SK-N-SH (cell line): Measurements from ENCODE around the gene FMO1.

ENCODE experiments used
- NFIC ChIP-seq: IDR thresholded peaks from 2 replicates; pipeline ENCODE4 v1.4.0; 2012; ENCODE audit warnings: borderline replicate concordance
- TF ChIP-seq, protein P1 (sequence below): fragments of 200-600 bp; sonication (generic); IDR thresholded peaks from 2 replicates; pipeline ENCODE4 v1.6.1; 2017; ENCODE audit warnings: antibody characterized with exemption, mild to moderate bottlenecking, moderate library complexity
- TF ChIP-seq, protein P2 (sequence below): IDR thresholded peaks from 2 replicates; pipeline ENCODE4 v1.4.0; 2012; ENCODE audit warnings: low read depth

DNA sequence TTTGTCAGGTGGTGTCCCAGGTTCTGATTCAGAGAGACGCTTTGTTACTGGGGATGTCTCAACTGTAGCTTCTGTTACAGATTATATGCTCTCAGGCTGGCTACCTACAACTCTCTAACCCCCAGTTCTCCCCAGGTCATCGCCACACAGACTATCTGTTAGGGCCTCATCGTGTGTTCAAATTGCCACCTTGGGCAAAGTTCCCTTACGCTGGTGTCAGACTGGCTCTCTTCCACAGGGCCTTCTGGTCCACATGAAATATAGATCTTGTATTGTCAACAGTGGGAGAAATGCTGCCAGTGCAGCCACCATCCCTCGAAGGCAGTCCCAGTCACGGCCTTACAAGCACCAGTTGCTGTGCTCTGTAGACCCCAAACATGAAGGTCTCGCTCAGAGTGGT, 81.0 kb downstream of the FMO1 start:
- TF ChIP-seq, protein P1, sequence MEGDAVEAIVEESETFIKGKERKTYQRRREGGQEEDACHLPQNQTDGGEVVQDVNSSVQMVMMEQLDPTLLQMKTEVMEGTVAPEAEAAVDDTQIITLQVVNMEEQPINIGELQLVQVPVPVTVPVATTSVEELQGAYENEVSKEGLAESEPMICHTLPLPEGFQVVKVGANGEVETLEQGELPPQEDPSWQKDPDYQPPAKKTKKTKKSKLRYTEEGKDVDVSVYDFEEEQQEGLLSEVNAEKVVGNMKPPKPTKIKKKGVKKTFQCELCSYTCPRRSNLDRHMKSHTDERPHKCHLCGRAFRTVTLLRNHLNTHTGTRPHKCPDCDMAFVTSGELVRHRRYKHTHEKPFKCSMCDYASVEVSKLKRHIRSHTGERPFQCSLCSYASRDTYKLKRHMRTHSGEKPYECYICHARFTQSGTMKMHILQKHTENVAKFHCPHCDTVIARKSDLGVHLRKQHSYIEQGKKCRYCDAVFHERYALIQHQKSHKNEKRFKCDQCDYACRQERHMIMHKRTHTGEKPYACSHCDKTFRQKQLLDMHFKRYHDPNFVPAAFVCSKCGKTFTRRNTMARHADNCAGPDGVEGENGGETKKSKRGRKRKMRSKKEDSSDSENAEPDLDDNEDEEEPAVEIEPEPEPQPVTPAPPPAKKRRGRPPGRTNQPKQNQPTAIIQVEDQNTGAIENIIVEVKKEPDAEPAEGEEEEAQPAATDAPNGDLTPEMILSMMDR: no peak
- no peak for TF ChIP-seq NFIC
- TF ChIP-seq, protein P2, sequence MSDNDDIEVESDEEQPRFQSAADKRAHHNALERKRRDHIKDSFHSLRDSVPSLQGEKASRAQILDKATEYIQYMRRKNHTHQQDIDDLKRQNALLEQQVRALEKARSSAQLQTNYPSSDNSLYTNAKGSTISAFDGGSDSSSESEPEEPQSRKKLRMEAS: no peak
